ENCODE measurements around the gene MAPK12.
A peak's percentile ranks its signal among the peaks of the same experiment; 100 is the strongest.

Gene MAPK12

DNA sequence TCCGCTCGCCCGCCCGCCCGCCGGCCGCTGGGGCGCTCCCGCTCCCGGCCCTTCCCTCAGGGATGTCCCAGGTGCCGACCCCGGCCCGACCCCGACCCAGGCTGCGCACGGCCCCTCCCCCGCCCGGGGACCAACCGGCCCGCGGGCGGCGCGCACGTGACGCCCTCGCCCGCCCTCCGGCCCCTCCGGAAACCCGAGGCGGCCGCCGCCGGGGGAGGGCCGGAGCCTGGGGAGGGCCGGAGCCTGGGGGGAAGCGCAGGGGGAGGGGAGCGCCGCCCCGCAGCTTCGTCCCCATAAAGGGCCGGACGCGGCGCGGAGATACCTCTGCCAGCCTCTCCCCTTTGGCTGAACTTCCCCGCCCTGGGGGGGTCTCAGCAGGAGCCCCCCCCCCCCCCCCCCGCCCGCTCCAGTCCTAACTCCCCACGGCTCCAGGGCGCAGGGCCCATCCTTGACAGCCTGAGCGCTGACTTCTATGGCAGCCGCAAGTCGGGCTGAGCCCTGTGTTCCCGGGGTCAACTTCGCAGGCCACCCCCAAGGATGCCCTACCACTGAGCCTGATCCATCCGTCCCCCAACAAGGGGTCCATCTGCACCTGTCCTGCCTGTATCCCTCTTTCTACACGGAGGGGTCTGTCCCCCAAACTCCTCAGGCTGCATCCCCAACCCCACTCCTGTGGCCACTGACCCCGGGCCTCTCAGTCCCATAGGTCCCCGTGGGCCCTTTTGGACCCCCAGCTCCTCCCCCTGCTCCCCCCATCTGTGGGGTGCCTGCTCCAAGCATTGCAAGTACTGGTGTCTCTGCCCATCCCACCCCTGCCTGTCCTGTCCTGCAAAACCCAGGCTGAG, at the start of gene MAPK12:
Gene MAPK12, minus strand, starts transcription at position 69 of the 845 bp plus-strand sequence. CDS start 174 bp downstream, outside the sequence.
- peak; percentile 87 for DNase-seq

GRCh38 chr22:50310949-50311444, 49.5 kb upstream of the MAPK12 start:
- DNase-seq = no peak

- DNase-seq = no peak
Observed at GRCh38 chr22:50310031-50310722, 48.7 kb upstream of the MAPK12 start.

- no peak for DNase-seq
Observed at GRCh38 chr22:50309601-50309991, 48.1 kb upstream of the MAPK12 start.

GRCh38 chr22:50308986-50309600, 47.6 kb upstream of the MAPK12 start:
- no peak for DNase-seq

DNA sequence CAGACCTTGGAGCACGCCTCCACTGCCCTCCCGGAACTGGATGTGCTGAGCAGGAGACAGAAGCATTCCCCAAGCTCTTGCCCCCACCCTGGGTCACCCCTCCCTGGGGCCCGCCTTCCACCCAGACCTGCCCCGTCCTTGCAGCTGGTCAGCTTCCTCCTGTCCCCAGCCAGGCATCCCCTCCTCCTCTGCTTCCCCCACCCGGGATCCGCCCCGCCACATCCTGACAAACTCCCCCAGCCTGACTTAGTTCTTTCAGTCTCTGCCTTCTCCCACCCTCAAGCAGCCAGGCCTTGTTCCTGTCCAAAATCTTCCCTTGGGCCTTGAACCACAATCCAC, 47.1 kb upstream of the MAPK12 start:
- no peak for DNase-seq

GRCh38 chr22:50307890-50308596, 46.6 kb upstream of the MAPK12 start:
- DNase-seq = no peak

DNA sequence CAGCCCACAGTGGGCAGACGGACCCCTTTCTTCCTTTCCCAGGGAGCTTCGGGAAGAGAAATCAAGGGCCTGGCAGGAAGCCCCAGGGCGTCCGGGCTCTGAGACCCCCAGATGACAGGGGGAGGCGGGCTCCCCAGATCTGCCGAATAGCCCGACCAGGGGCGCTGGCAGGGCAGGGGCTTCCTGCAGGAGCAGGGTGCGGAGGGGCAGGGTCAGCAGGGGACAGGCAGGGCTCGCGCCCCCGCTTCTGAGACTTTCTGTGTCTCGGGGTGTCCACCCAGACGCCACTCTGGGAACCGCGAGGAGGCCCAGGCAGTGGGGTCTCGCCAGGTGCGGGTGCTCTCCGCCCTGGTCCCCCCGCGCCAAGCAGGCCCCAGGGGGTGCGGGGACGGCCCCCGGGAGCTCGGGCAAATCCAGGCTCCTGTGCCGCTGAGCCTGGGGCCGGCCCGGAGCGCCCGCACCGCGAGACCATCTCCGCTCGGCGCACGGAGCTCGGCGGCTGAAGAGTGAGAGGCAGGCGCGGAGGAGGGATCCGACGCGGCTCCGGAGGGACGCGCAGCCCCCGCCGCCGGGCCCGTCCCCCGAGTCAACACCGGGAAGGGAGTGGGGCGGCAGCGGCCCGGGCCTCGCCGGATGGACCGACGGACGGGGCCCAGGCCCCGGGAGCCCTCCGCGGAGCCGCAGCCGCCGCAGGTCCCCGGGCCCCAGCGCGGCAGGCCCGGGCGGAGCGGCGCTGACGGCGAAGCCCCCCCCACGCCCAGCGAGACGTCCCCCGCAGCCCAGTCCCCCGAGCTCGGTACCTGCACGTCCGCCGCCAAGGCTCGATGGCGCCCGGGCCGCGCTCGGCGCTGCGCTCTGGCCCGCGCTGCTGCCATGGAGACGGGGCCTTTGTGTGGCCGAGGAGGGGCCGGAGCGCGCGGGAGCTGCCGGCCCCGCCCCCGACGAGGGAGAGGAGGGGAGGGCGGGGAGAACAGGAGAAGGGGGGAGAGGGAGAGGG, 45.6 kb upstream of the MAPK12 start, which contains the start of gene PLXNB2:
Gene PLXNB2, minus strand, starts transcription at position 894 of the 997 bp plus-strand sequence. CDS start 17,062 bp downstream, outside the sequence.
- DNase-seq = peak; percentile 81

DNA sequence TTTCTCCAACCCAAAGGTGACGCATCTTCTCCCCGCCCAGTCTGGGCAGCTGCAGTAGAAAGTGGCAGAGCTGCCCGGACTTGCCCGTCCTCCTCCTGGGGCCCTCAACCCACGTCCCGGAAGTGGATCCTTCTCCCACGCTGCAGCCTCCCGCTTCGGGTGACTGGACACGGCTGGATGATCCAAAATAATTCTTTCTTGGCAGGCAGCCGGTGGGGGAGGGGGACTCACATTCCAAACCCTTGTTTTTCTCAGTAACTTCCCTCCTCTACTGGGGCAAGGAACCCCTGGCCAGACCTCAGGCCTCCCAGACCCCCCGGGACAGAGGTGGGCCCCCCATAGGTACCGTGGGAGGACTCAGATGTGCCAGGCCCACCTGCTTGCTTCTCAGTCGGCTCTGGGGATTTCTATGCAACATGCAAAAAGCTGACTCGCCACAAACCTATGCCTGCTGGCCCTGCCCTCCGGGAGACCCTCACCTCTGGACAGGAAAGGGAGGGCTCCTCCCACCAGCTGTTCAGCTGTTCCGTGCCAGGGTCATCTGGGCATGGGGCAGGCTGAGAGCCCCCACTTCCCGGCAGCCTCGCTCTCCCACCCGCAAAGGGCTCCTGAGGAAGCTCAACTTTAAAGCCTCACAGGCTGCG, 44.6 kb upstream of the MAPK12 start:
- DNase-seq = peak; percentile 97

DNA sequence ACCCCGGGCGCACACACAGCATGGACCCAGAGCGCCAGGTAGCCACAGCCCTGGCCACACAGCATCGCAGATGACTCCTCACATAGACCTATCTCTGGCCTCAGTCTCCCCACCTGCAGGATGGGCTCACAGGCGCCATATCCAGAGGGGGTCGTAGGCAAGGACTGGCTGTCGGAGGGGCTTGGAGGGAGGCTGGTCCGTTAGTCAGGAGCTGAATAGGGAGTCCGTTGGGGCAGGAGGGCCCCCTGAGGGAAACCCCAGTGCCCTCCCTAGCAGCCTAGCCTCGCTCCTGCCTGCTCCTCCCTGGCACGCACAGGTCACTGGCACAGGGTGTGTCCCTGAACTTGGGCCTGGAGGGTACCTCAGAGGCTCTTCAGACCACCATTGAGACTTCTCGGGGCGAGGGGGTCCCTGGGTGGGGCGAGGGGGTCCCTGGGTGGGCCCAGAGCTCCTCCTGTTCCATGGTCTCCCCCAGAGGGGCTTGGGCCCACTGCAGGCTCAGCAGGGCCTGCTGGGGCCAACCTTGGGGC, 44.0 kb upstream of the MAPK12 start:
- no peak for DNase-seq

- DNase-seq = no peak
Observed at GRCh38 chr22:50304528-50305392, 43.3 kb upstream of the MAPK12 start.

GRCh38 chr22:50303848-50304527, 42.5 kb upstream of the MAPK12 start:
- no peak for DNase-seq

DNA sequence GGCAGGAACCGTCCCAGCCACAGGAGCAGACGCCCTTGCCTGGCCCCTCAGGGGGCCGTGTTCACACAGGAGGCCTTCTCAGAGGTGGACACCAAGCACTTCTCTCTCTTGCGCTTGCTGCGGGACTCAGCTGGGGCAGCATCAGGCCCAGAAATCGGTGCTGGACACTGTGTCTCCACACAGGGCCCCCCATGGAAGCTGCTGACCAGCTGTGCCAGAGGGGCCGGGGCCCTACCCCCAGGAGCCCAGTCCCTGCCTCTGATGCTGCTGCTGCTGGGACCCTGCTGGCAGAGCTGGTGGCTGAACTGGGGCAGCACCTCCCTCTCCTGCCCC, 42.0 kb upstream of the MAPK12 start:
- no peak for DNase-seq

DNA sequence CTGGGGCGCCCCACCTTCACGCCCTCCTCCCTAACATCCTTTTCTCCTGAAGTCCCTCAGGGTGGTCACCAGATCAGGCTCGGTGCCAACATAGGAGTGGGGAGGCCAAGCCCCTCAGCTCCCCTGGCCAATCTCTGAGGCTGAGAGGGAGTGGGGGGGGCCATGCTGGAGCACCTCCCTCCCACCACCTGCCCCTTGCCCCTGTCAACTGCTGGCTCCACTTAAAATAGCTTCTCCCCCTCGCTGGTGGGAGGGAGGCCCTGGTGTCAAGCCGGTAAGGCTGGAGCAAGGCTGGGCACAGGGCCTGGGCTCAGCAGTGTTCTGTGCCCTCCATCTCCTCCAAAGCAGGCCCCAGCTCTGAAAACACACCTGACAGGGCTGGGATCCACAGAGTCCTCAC, 41.1 kb upstream of the MAPK12 start:
- no peak for DNase-seq

GRCh38 chr22:50302041-50302541, 40.6 kb upstream of the MAPK12 start:
- no peak for DNase-seq

DNA sequence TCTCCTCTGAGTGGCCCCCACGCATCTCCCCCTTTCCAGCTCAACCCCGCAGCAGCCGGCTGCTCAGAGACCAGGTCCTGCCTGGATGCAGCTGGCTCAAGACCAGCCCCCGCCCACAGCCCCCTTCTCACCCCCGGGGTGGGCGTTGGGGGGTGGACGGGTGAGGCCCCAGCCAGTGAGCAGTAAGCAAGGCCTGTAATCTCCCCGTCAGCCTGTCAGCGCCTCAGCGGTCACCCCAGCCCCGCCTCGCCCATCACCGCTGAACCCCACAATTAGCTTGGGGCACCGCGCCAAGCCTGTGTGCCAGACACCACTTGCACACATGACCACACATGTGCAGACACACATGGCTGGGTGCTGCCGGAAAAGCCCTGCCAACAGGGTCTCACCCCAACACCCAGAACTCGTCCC, 40.1 kb upstream of the MAPK12 start:
- DNase-seq = no peak

DNA sequence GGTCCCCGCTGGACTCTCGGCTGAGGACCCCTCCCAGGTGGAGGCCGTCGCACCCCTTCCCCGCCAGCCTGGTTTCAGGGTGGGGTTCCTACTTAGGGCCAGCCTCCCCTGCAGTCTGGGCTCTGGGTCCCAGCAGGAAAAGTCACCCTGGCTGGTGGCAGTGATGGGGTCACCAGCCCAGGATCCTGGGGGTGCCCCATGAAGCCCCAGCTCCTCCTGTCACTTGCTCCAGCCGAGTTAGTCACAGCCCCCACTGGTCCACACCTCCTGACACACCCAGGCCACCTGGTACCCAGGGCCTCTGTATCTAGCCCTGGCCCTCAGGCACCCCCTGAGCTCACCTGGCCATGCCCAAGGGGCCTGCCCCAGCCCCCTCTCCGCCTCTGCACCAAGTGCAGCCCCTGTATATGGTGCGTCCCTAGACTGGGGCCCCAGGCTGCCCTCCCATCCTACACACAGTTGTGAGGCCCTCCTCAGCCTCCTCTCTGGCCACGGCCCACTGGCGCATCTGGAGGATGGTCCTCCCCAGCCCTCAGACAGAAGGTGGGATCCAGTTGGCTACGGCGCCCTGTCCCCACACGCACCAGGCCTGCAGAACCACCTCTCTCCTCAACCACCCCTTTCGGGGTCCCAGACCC, 39.3 kb upstream of the MAPK12 start:
- no peak for DNase-seq

DNA sequence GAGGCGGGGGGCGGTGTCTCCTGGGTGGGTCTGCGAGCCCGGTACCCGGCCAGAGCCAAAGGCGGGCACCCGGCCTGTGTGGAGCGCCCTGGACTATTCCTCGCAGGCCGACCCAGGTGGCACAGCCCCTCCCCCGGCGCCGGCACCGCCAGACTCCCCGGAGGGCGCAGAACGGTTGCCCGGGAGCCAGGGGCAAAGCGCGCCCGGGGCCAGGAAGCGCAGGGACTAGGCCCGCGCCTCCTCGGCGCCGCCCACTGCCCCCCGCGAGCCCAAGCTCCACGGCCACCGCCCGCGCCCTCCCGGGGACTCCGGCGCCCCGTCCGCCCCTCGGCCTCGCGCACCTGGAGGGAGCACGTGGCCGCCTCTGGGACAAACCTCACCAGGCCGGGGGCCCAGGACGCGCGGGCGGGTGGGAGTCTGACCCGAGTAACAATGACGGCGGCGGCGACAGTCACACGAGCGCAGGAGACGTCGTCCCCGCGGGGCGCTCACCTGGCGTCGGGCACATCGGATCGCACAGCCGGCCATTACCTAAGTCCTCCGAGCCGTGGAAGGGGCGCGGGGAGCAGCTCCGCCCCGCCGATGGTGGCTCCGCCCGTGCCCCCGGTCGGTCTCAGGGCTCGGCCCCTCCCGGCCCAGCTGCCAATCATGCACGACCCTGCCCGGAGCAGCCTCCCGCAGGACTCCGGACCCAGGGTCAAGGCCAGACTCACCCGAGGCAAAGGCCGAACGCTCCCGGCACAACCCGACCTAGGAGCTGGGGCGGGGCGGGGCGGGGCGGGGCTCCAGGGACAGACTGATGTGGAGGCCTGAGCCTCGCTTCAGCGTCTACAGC, 38.5 kb upstream of the MAPK12 start:
- DNase-seq = no peak
